Ishikawa (cell line): Measurements from ENCODE around the gene GPRASP1.

Experiments
- CEBPB ChIP-seq: IDR thresholded peaks from 2 replicates; pipeline ENCODE4 v1.6.1; 2012
- CREB1 ChIP-seq: IDR thresholded peaks from 2 replicates; pipeline ENCODE4 v1.6.1; 2012; ENCODE audit warnings: low read depth
- EGR1 ChIP-seq: IDR thresholded peaks from 2 replicates; pipeline ENCODE4 v1.6.1; 2012
- EP300 ChIP-seq: IDR thresholded peaks from 2 replicates; pipeline ENCODE4 v1.6.1; 2012; ENCODE audit warnings: borderline replicate concordance
- FOXM1 ChIP-seq: IDR thresholded peaks from 2 replicates; pipeline ENCODE4 v1.6.1; 2012; ENCODE audit warnings: low read depth, borderline replicate concordance
- NFIC ChIP-seq: IDR thresholded peaks from 2 replicates; pipeline ENCODE4 v1.6.1; 2012
- RAD21 ChIP-seq: IDR thresholded peaks from 2 replicates; pipeline ENCODE4 v1.6.1; 2012; ENCODE audit warnings: low read depth
- TAF1 ChIP-seq: IDR thresholded peaks from 2 replicates; pipeline ENCODE4 v1.6.1; 2012; ENCODE audit warnings: low read depth, mild to moderate bottlenecking
- TCF12 ChIP-seq: IDR thresholded peaks from 2 replicates; pipeline ENCODE4 v1.6.1; 2012; ENCODE audit warnings: low read depth
- TEAD4 ChIP-seq: IDR thresholded peaks from 2 replicates; pipeline ENCODE4 v1.6.1; 2012
- YY1 ChIP-seq: IDR thresholded peaks from 2 replicates; pipeline ENCODE4 v1.6.1; 2012; ENCODE audit warnings: low read depth
- ZBTB7A ChIP-seq: IDR thresholded peaks from 2 replicates; pipeline ENCODE4 v1.6.1; 2012; ENCODE audit warnings: low read depth
- TF ChIP-seq, protein P1 (sequence below): IDR thresholded peaks from 2 replicates; pipeline ENCODE4 v1.6.1; 2012
- TF ChIP-seq, protein P2 (sequence below): IDR thresholded peaks from 2 replicates; pipeline ENCODE4 v1.6.1; 2012; ENCODE audit warnings: low read depth, mild to moderate bottlenecking
- TF ChIP-seq, protein P3 (sequence below): IDR thresholded peaks from 2 replicates; pipeline ENCODE4 v1.6.1; 2012

The GPRASP1 gene

DNA sequence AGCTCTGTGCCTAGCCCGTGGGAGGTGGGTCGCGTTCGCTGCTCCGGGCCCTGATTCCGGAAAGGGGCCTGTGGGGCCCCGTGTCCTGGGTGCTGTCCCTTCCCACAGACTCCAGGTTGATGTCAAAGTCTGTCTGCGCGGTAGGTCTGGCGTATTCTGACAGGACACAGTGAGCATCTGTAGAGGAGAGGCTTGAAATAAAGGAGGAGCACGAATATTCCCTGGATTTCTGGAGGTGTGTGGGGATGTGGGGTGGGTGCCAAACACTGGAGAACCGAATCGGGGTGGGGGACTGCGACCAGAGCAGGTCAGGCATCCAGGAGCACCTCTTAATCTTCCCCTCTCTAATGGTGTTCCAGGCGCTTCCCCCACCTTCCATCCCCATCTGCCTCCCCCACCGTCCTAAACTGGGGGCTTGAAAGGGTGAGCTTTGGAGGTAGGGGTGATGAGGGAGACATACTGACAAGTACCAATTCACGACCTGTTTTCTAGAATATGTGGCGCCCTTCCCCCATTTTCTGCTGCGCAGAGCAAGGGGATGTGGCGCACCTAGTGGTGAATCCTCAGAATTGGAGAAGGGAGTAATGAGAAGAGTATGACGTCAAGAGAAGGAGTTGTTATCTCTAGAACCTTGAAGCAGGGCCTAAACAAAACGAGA, 877 bp downstream of the GPRASP1 start:
- TF ChIP-seq, protein P1, sequence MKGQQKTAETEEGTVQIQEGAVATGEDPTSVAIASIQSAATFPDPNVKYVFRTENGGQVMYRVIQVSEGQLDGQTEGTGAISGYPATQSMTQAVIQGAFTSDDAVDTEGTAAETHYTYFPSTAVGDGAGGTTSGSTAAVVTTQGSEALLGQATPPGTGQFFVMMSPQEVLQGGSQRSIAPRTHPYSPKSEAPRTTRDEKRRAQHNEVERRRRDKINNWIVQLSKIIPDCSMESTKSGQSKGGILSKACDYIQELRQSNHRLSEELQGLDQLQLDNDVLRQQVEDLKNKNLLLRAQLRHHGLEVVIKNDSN = no peak
- TF ChIP-seq CREB1 (no peak), ZBTB7A (no peak)

DNA sequence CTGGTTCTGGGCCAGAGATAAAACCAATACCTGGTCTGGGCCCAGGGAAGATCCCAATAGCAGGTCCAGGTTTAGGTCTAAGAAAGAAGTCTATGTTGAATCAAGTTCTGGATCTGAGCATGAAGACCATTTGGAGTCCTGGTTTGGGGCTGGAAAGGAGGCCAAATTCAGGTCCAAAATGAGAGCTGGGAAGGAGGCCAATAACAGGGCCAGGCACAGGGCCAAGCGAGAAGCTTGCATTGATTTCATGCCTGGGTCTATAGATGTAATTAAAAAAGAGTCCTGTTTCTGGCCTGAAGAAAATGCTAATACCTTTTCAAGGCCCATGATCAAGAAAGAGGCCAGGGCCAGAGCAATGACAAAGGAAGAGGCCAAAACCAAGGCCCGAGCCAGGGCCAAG, 3.4 kb downstream of the GPRASP1 start:
- TF ChIP-seq TAF1 (no peak), RAD21 (no peak), ZBTB7A (no peak), EGR1 (no peak), NFIC (no peak), TCF12 (no peak), CEBPB (no peak), CREB1 (no peak), FOXM1 (no peak), YY1 (no peak), TEAD4 (no peak), EP300 (no peak)
- TF ChIP-seq, protein P1 = no peak
- TF ChIP-seq, protein P2, sequence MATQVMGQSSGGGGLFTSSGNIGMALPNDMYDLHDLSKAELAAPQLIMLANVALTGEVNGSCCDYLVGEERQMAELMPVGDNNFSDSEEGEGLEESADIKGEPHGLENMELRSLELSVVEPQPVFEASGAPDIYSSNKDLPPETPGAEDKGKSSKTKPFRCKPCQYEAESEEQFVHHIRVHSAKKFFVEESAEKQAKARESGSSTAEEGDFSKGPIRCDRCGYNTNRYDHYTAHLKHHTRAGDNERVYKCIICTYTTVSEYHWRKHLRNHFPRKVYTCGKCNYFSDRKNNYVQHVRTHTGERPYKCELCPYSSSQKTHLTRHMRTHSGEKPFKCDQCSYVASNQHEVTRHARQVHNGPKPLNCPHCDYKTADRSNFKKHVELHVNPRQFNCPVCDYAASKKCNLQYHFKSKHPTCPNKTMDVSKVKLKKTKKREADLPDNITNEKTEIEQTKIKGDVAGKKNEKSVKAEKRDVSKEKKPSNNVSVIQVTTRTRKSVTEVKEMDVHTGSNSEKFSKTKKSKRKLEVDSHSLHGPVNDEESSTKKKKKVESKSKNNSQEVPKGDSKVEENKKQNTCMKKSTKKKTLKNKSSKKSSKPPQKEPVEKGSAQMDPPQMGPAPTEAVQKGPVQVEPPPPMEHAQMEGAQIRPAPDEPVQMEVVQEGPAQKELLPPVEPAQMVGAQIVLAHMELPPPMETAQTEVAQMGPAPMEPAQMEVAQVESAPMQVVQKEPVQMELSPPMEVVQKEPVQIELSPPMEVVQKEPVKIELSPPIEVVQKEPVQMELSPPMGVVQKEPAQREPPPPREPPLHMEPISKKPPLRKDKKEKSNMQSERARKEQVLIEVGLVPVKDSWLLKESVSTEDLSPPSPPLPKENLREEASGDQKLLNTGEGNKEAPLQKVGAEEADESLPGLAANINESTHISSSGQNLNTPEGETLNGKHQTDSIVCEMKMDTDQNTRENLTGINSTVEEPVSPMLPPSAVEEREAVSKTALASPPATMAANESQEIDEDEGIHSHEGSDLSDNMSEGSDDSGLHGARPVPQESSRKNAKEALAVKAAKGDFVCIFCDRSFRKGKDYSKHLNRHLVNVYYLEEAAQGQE = no peak
- TF ChIP-seq, protein P3, sequence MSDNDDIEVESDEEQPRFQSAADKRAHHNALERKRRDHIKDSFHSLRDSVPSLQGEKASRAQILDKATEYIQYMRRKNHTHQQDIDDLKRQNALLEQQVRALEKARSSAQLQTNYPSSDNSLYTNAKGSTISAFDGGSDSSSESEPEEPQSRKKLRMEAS = no peak

DNA sequence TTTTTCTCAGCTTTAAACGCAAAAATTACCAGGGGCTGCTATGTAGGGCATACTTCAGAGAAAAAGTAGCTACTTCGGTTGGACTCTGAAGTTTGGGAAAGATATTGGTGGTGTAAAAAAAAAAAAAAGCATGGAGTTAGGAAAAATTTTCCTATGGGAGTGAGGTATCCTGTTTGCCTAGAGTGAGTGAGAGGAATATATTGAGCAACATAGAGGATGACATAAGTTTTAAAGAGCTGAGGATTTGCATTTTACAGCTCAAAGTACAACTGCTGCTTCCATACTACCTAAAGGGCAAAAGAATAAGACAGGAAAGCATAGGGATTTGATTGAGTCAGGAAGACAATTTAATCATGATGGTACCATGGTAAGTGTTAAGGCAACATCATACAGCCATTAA, 7.3 kb downstream of the GPRASP1 start:
- TF ChIP-seq, protein P2 = no peak
- TF ChIP-seq RAD21 = no peak

DNA sequence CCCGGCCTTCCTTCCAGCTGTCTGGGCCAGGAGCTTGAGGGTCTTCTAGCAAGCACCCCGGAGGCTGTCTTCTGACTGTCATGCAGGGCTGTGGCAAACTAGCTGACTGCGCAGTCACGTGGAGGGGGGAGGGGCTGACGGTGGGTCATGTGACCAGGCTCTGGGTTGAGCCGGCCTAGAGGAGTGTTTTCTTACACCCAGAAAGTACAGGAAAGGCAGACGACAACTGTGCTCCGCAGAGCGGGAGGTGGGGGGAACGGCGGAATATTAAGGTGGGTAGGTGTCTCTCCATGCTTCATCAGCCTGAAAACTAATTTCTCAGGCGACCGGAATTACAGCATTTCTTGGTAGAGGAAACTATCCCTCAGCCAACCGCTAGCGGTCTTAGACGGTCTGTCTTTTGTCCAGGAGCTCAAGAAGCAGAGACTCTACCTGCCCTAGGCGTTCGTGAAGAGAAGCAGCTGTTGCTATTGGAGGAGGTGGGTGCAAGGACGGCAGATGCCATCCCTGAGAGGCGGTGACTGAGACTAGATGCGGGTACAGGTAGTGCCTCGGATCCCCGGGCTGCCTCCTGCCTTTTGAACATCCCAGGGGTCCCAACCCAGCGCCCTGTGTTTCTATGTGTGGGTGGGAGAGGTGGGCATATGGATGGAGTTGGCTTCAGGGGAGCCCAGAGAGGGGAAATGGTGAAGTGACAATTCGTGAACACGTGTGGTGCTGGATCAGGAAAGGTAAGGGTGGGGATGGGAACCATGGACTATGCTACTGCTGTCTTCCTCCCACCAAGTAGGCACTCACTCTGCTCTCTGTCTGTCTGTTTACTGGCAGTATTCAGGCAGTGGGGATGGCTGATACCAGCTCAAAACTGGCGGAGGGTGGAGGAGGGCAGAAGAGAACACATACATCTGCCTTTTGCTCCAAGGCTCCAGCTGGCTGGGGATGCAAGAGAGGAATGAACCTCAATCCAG, 8.8 kb downstream of the GPRASP1 start:
- no peak for TF ChIP-seq EGR1
- TF ChIP-seq, protein P1 = peak; percentile 99
- TF ChIP-seq CEBPB = no peak
- TF ChIP-seq, protein P3 = peak; percentile 86
- peak; percentile 69 for TF ChIP-seq TAF1
- TF ChIP-seq TEAD4 = no peak

DNA sequence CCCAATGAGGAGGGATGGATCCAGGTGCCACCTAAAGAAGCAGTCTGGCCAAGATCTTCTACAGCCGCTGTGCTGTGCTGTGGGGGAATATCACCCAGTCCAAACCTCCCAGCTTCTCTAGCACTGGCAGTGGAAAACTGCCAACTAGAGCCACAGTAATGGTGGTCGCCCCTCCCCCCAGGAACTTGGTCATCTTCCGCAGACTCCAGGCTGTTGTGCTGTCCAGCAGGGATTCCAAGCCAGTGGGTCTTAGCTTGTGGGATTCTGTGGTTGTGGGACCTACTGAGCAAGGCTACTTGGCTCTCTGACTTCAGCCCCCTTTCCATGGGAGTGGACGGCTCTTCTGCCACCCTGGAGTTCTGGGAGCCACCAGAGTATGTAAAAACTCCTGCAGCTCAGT, 18.2 kb downstream of the GPRASP1 start:
- TF ChIP-seq TAF1 = no peak
- TF ChIP-seq TCF12 = no peak
- no peak for TF ChIP-seq RAD21

DNA sequence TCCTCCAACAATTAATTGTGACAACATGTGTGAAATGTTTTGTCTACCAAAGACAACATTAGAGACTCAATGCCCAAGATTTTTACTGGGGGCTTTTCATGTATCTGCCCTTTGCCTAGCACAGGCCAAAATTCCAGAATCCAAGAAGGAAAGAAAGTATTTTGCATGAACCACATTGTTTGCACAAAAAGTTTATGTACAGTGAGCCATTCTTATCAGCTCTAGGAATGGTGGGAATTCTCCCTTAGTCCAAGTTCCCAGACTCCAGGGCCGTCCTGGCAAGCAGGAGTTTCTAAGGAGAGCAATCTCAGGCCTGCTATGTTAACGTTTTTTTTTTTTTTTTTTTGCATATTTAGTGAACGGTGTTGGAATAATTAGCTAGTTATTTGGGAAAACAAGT, 21.6 kb downstream of the GPRASP1 start:
- TF ChIP-seq TCF12 (no peak), EP300 (no peak), NFIC (no peak), TAF1 (no peak), CEBPB (no peak), YY1 (no peak), TEAD4 (no peak)
- TF ChIP-seq, protein P1 = no peak
